ENCODE results near the gene PODNL1. TPM values are rescaled to one million over a fixed set of nuclear protein-coding genes. Genes with fewer than 3 reads are reported as not detected.

PODNL1 gene
- total RNA-seq, 1 donor from 2014 or later: 8.9 TPM

DNA sequence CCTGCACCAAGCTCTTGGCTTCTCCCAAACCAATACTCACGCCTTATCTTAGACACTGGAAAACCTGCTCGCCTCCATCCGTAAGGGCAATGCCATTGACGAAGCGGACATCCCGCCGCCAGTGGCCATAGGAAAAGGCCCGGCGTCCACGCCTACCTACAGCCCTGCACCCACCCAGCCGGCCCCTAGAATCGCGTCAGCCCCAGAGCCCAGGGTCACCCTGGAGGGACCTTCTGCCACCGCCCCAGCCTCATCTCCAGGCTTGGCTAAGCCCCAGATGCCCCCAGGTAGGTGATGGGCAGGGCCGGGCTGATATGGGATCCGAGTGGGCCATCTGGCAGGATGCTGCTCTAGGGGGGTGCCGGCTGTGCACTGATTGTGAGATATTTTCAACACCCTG is 24.9 kb downstream of the PODNL1 start:
- Mint-ChIP-seq H3K36me3 (ENCODE audit: unreplicated experiment) (no peaks in the 10 kb centered on the region), H3K27me3 (ENCODE audit: unreplicated experiment) (no peaks in the 10 kb centered on the region), H3K4me1 (ENCODE audit: low read depth, unreplicated experiment) (no peaks in the 10 kb centered on the region), H3K9me3 (ENCODE audit: unreplicated experiment) (peaks cover 1% of the 10 kb centered on the region), H3K4me3 (ENCODE audit: unreplicated experiment) (no peak overlapping the region), H3K27ac (ENCODE audit: unreplicated experiment) (no peak overlapping the region)
- DNase-seq: no peak
- TF ChIP-seq, protein P1, sequence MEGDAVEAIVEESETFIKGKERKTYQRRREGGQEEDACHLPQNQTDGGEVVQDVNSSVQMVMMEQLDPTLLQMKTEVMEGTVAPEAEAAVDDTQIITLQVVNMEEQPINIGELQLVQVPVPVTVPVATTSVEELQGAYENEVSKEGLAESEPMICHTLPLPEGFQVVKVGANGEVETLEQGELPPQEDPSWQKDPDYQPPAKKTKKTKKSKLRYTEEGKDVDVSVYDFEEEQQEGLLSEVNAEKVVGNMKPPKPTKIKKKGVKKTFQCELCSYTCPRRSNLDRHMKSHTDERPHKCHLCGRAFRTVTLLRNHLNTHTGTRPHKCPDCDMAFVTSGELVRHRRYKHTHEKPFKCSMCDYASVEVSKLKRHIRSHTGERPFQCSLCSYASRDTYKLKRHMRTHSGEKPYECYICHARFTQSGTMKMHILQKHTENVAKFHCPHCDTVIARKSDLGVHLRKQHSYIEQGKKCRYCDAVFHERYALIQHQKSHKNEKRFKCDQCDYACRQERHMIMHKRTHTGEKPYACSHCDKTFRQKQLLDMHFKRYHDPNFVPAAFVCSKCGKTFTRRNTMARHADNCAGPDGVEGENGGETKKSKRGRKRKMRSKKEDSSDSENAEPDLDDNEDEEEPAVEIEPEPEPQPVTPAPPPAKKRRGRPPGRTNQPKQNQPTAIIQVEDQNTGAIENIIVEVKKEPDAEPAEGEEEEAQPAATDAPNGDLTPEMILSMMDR (IDR thresholded peaks at IDR 0.05; ENCODE audit: partially characterized antibody, unreplicated experiment): no peak

DNA sequence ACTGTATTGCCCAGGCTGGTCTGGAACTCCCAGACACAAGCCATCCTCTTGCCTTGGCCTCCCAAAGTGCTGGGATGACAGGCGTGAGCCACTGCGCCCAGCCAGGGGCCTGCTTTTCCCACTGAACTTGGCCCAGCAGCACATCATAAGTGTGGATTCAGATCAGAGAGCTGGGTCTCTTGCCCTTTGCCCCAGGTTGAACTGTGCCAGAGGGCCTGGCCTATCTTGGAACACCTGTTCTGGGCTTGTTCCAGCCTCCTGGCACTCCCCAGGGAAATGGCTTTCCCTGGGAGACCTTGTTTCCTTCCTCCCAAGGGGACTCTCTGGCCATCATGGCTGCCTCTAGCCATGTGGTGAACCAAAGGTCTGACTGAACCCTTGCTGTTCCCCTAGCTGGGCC is 28.8 kb downstream of the PODNL1 start:
- Mint-ChIP-seq H3K27me3 (ENCODE audit: unreplicated experiment) (no peaks in the 10 kb centered on the region), H3K36me3 (ENCODE audit: unreplicated experiment) (no peaks in the 10 kb centered on the region), H3K27ac (ENCODE audit: unreplicated experiment) (no peak overlapping the region), H3K9me3 (ENCODE audit: unreplicated experiment) (peaks cover 6% of the 10 kb centered on the region), H3K4me3 (ENCODE audit: unreplicated experiment) (no peak overlapping the region), H3K4me1 (ENCODE audit: low read depth, unreplicated experiment) (no peaks in the 10 kb centered on the region)
- TF ChIP-seq, protein P1 (IDR thresholded peaks at IDR 0.05; ENCODE audit: partially characterized antibody, unreplicated experiment): no peak
- DNase-seq: no peak

DNA sequence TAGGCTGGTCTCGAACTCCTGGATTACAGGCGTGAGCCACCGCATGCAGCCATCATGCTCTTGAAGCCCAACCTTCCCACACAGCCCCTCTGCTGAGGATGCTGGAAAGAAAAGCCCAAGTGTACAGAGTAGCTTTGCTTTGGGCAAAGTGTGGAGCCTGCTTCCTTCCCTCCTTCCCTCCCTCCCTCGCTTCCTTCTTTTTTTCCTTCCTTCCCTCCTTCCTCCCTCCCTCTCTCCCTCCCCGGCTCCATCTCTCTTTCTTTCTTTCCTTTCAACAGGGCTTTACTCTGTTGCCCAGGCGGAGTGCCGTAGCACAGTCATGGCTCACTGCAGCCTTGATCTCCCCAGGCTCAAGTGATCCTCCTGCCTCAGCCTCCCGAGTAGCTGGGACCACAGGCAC is 29.5 kb downstream of the PODNL1 start:
- Mint-ChIP-seq H3K27me3 (ENCODE audit: unreplicated experiment) (no peaks in the 10 kb centered on the region), H3K4me1 (ENCODE audit: low read depth, unreplicated experiment) (no peaks in the 10 kb centered on the region), H3K36me3 (ENCODE audit: unreplicated experiment) (no peaks in the 10 kb centered on the region), H3K9me3 (ENCODE audit: unreplicated experiment) (peaks cover 8% of the 10 kb centered on the region), H3K4me3 (ENCODE audit: unreplicated experiment) (no peak overlapping the region), H3K27ac (ENCODE audit: unreplicated experiment) (no peak overlapping the region)
- no peak for DNase-seq
- TF ChIP-seq, protein P1 (IDR thresholded peaks at IDR 0.05; ENCODE audit: partially characterized antibody, unreplicated experiment): no peak

DNA sequence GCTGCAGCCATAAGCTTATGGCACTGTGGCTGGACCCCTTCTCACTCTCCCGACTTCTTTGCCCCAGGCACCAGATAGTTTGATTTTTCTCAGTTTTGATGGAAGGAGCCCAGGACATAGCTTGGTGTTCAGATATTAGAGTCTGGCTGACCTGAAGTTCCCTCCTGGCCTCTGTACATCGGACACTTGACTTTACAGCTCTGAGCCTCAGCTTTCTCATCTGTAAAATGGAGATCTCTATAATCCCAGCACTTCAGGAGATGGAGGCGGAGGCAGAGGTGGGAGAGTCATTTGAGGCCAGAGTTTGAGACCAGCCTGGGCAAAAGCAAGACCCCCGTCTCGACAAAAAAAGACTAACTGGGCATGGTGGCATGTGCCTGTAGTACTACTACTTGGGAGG is 31.3 kb downstream of the PODNL1 start:
- Mint-ChIP-seq H3K27ac (ENCODE audit: unreplicated experiment) (no peak overlapping the region), H3K4me1 (ENCODE audit: low read depth, unreplicated experiment) (no peaks in the 10 kb centered on the region), H3K4me3 (ENCODE audit: unreplicated experiment) (peak overlapping the region; percentile 79), H3K9me3 (ENCODE audit: unreplicated experiment) (peaks cover 7% of the 10 kb centered on the region), H3K27me3 (ENCODE audit: unreplicated experiment) (no peaks in the 10 kb centered on the region), H3K36me3 (ENCODE audit: unreplicated experiment) (no peaks in the 10 kb centered on the region)
- no peak for DNase-seq
- TF ChIP-seq, protein P1 (IDR thresholded peaks at IDR 0.05; ENCODE audit: partially characterized antibody, unreplicated experiment): no peak

DNA sequence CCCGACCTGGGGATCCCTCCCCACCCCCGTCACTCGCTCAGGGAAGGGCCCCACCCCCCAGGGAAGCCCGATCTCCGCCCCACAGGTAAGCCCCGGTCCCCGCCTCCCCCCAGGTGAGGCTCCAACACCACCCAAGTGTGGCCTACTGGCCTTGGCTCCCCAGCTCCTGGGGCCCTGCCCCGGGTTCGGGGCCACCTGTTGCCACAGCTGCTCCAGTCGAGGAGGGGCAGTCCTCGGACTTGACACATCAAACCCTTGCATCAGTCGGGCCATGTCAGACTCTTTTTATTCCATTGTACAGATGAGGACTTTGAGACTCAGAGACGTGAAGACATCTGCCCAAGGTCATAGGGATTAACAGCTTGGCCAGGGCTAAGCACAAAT is 31.7 kb downstream of the PODNL1 start:
- Mint-ChIP-seq H3K36me3 (ENCODE audit: unreplicated experiment) (no peaks in the 10 kb centered on the region), H3K27me3 (ENCODE audit: unreplicated experiment) (no peaks in the 10 kb centered on the region), H3K27ac (ENCODE audit: unreplicated experiment) (no peak overlapping the region), H3K9me3 (ENCODE audit: unreplicated experiment) (peaks cover 7% of the 10 kb centered on the region), H3K4me1 (ENCODE audit: low read depth, unreplicated experiment) (no peaks in the 10 kb centered on the region), H3K4me3 (ENCODE audit: unreplicated experiment) (peak overlapping the region; percentile 79)
- TF ChIP-seq, protein P1 (IDR thresholded peaks at IDR 0.05; ENCODE audit: partially characterized antibody, unreplicated experiment): no peak
- no peak for DNase-seq

Measured in glutamatergic neuron (in vitro differentiated cells).